Kidney (tissue), 14 donors: Measurements from ENCODE around the gene GJA4. TPM values are rescaled to one million over a fixed set of nuclear protein-coding genes. Genes with fewer than 3 reads are reported as not detected.

ENCODE experiments used
- DNase-seq, 5 donors: peaks; one replicate each; pipeline ENCODE4 v3.0.0-alpha.2; 2013 to 2020
- FAIRE-seq: peaks from 2 replicates; lab custom pipeline; 2012; peaks lifted over from hg19 to GRCh38; lab: Jason Lieb, UNC
- H3K27ac ChIP-seq, 2 donors: one replicate each; pipeline ENCODE4 v1.7.0; 2013; ENCODE audit warnings: low read depth in 2 of 2, low read length in 2 of 2, inconsistent platforms in 1 of 2
- H3K27me3 ChIP-seq: one replicate; pipeline ENCODE4 v1.7.1; 2013; ENCODE audit warnings: low read length, inconsistent platforms; ENCODE audit not compliant: control insufficient read depth, insufficient read depth
- H3K36me3 ChIP-seq, 3 donors: one replicate each; pipeline versions ENCODE4 v1.7.0 to v1.7.1; 2013; ENCODE audit warnings: low read length in 3 of 3, control low read depth in 1 of 3, inconsistent platforms in 1 of 3; ENCODE audit not compliant: insufficient read depth in 3 of 3, control insufficient read depth in 2 of 3
- H3K4me1 ChIP-seq, 3 donors: one replicate each; pipeline versions ENCODE4 v1.7.0 to v1.7.1; 2013; ENCODE audit warnings: low read length in 3 of 3, inconsistent platforms in 1 of 3, low read depth in 1 of 3; ENCODE audit not compliant: control insufficient read depth in 2 of 3, insufficient read depth in 2 of 3
- H3K4me3 ChIP-seq, 3 donors: one replicate each; pipeline versions ENCODE4 v1.7.0 to v1.8.1; 2013; ENCODE audit warnings: low read length in 3 of 3, control low read depth in 1 of 3, inconsistent platforms in 1 of 3
- H3K9ac ChIP-seq, 3 donors: one replicate each; pipeline versions ENCODE4 v1.7.0 to v1.7.1; 2013; ENCODE audit warnings: low read length in 3 of 3, control low read depth in 1 of 3, inconsistent platforms in 1 of 3
- H3K9me3 ChIP-seq, 3 donors: one replicate each; pipeline versions ENCODE4 v1.7.0 to v1.7.1; 2013; ENCODE audit warnings: low read length in 3 of 3, control low read depth in 1 of 3, inconsistent platforms in 1 of 3; ENCODE audit not compliant: control insufficient read depth in 2 of 3, insufficient read depth in 1 of 3
- intact Hi-C: fragments of 100-400 bp; cut with DNase I; formaldehyde crosslinking; loops from one replicate; pipeline ENCODE4 v1.11.1; 2022
- polyA plus RNA-seq: library from polyadenylated mRNA; stranded (reverse); fragments of 350-450 nt; fragmentation: Illumina TruSeq; extraction: RNeasy Lipid Tissue Mini Kit (QIAGEN cat#74804); gene quantifications from one replicate; pipeline ENCODE4 v1.2.3, GENCODE V29; 2014; ENCODE audit warnings: low read depth, low replicate concordance; ENCODE audit not compliant: insufficient read depth
- total RNA-seq: library from RNA; stranded (reverse); fragmentation: NEBNext Ultra II Directional; extraction: Animal tissue kit (Norgen Biotek cat#: 25700); gene quantifications from one replicate; pipeline ENCODE4 v1.2.1, GENCODE V29; 2021
- TF ChIP-seq, protein P1 (sequence below): IDR thresholded peaks from 3 replicates; pipeline ENCODE4 v1.5.1; 2012; ENCODE audit warnings: mild to moderate bottlenecking, moderate library complexity, borderline replicate concordance; ENCODE audit not compliant: insufficient read depth; ENCODE audit errors: extremely low read depth
- donor health status: control.
- donor health status: control.
- donor health status: control.
- donor health status: control.
- donor health status: control.
- donor health status: DM: yes; HTN: yes; CAD: no.
- donor health status: Normal renal cell carcinoma (clear cell type).

Gene GJA4
- total and polyA plus RNA-seq, 2 donors from 2014 or later: 15.6 to 31.9 TPM

DNA sequence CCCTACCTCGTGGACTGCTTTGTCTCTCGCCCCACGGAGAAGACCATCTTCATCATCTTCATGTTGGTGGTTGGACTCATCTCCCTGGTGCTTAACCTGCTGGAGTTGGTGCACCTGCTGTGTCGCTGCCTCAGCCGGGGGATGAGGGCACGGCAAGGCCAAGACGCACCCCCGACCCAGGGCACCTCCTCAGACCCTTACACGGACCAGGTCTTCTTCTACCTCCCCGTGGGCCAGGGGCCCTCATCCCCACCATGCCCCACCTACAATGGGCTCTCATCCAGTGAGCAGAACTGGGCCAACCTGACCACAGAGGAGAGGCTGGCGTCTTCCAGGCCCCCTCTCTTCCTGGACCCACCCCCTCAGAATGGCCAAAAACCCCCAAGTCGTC, 2.0 kb downstream of the GJA4 start:
- Histone ChIP-seq H3K9me3 (no peaks in the 10 kb centered on the region), H3K9ac (no peak overlapping the region), H3K27ac (no peak overlapping the region), H3K4me3 (peak overlapping the region in 1 of 3 donors; percentile 22), H3K36me3 (no peaks in the 10 kb centered on the region), H3K27me3 (no peaks in the 10 kb centered on the region), H3K4me1 (peaks cover 0 to 15% (median 0%) of the 10 kb centered on the region in 3 donors)
- TF ChIP-seq, protein P1, sequence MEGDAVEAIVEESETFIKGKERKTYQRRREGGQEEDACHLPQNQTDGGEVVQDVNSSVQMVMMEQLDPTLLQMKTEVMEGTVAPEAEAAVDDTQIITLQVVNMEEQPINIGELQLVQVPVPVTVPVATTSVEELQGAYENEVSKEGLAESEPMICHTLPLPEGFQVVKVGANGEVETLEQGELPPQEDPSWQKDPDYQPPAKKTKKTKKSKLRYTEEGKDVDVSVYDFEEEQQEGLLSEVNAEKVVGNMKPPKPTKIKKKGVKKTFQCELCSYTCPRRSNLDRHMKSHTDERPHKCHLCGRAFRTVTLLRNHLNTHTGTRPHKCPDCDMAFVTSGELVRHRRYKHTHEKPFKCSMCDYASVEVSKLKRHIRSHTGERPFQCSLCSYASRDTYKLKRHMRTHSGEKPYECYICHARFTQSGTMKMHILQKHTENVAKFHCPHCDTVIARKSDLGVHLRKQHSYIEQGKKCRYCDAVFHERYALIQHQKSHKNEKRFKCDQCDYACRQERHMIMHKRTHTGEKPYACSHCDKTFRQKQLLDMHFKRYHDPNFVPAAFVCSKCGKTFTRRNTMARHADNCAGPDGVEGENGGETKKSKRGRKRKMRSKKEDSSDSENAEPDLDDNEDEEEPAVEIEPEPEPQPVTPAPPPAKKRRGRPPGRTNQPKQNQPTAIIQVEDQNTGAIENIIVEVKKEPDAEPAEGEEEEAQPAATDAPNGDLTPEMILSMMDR: no peak
- DNase-seq: no peak
- no peak for FAIRE-seq
- intact Hi-C loops: loop anchor here (10.0 kb wide), 1 partner anchor 50 kb away; no protein-coding TSS in a partner anchor

DNA sequence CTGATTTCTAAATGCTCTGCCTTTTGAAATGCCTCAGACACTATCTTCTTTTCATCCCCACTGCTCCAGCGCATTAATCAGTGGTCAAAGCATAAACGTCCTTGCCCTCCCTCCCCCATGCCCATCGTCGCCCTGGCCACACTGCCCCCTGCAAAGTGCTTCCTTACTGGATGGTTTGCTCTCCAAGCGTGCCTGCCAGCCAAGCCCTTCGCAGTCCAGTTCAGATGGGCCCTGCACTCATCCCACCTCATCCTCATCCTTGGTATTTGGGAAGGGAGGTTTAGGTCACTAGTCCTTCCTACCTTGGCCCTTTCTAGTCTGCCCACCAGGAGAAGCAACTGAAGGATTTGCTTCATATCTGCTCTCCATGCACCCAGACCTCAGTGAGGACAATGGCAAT, 3.1 kb downstream of the GJA4 start:
- no peak for DNase-seq
- TF ChIP-seq, protein P1: no peak
- no peak for FAIRE-seq
- Histone ChIP-seq H3K27ac (no peak overlapping the region), H3K27me3 (no peaks in the 10 kb centered on the region), H3K4me3 (peak overlapping the region in 2 of 3 donors; percentile 40 to 43), H3K4me1 (peaks cover 0 to 15% (median 0%) of the 10 kb centered on the region in 3 donors), H3K9ac (no peak overlapping the region), H3K9me3 (no peaks in the 10 kb centered on the region), H3K36me3 (no peaks in the 10 kb centered on the region)
- intact Hi-C loops: loop anchor here (10.0 kb wide), 1 partner anchor 49 kb away; no protein-coding TSS in a partner anchor

GRCh38 chr1:34796990-34797389, 4.2 kb downstream of the GJA4 start:
- Histone ChIP-seq H3K36me3 (no peaks in the 10 kb centered on the region), H3K4me1 (peaks cover 0 to 11% (median 0%) of the 10 kb centered on the region in 3 donors), H3K27ac (peak overlapping the region in 1 of 2 donors; percentile 65), H3K9ac (no peak overlapping the region), H3K9me3 (no peaks in the 10 kb centered on the region), H3K27me3 (no peaks in the 10 kb centered on the region), H3K4me3 (peak overlapping the region in 2 of 3 donors; percentile 9 to 40)
- FAIRE-seq (no peak), DNase-seq (no peak)
- intact Hi-C loops: loop anchor here (10.0 kb wide), 1 partner anchor 48 kb away; no protein-coding TSS in a partner anchor
- TF ChIP-seq, protein P1: no peak

GRCh38 chr1:34800214-34800613, 7.4 kb downstream of the GJA4 start:
- Histone ChIP-seq H3K4me3 (no peak overlapping the region), H3K4me1 (peaks cover 0 to 6% (median 0%) of the 10 kb centered on the region in 3 donors), H3K9ac (no peak overlapping the region), H3K9me3 (no peaks in the 10 kb centered on the region), H3K36me3 (no peaks in the 10 kb centered on the region), H3K27me3 (no peaks in the 10 kb centered on the region), H3K27ac (no peak overlapping the region)
- no peak for DNase-seq
- FAIRE-seq: no peak
- intact Hi-C loops: no loop called here
- TF ChIP-seq, protein P1: no peak
